Endothelial cell of umbilical vein (primary cell): ENCODE measurements around the gene CYP3A4. TPM values are rescaled to one million over a fixed set of nuclear protein-coding genes. Genes with fewer than 3 reads are reported as not detected.

ENCODE experiments used
- BruUV-seq: library from RNA; stranded (reverse); fragments of 400-500 nt; replicated peaks from 2 replicates; lab custom pipeline; 2021; lab: Mats Ljungman, UMichigan
- CTCF ChIA-PET: fragments of 300-600, 350-600 bp; sonication (Branson Sonifier 250); formaldehyde crosslinking; loops from one replicate; lab custom pipeline; 2021; ENCODE audit warnings: antibody characterized with exemption, inconsistent platforms; lab: Charles Lee
- POLR2A ChIA-PET: fragments of 300-600, 350-600 bp; sonication (Branson Sonifier 250); formaldehyde crosslinking; loops from one replicate; lab custom pipeline; 2021; ENCODE audit warnings: antibody characterized with exemption, inconsistent platforms; lab: Charles Lee
- DNase-seq: peaks from one replicate; pipeline ENCODE4 v3.0.0-alpha.2; 2011; ENCODE audit warnings: low read depth, low spot score
- FAIRE-seq: peaks from 2 replicates; lab custom pipeline; 2011; peaks lifted over from hg19 to GRCh38; lab: Jason Lieb, UNC
- H2AFZ ChIP-seq: 2 replicates; pipeline ENCODE4 v1.6.0; 2012; ENCODE audit warnings: low read depth, low read length, control low read depth, inconsistent platforms
- H3K27ac ChIP-seq: 2 replicates; pipeline ENCODE4 v1.5.1; 2011; ENCODE audit warnings: low read depth, mild to moderate bottlenecking, control low read depth, low read length, moderate library complexity; ENCODE audit not compliant: insufficient read depth
- H3K27me3 ChIP-seq, 2 experiments: 2 replicates each; pipeline versions ENCODE4 v1.6.0 to v1.6.1; 2011; ENCODE audit warnings: low read length in 2 of 2, mixed read lengths in 1 of 2; ENCODE audit not compliant: control insufficient read depth in 2 of 2, insufficient read depth in 2 of 2
- H3K36me3 ChIP-seq, 2 experiments: 2 replicates in 1 of 2; 3 replicates in 1 of 2; pipeline ENCODE4 v1.5.1; 2011; ENCODE audit warnings: low read length in 2 of 2, mild to moderate bottlenecking in 1 of 2, moderate library complexity in 1 of 2; ENCODE audit not compliant: control insufficient read depth in 2 of 2, insufficient read depth in 2 of 2; ENCODE audit errors: extremely low read depth in 1 of 2
- H3K4me1 ChIP-seq: 3 replicates; pipeline ENCODE4 v1.5.1; 2011; ENCODE audit warnings: mild to moderate bottlenecking, low read length; ENCODE audit not compliant: control insufficient read depth, insufficient read depth; ENCODE audit errors: extremely low read depth
- H3K4me2 ChIP-seq: 2 replicates; pipeline ENCODE4 v1.6.1; 2011; ENCODE audit warnings: low read length, control low read depth, mixed read lengths; ENCODE audit not compliant: insufficient read depth
- H3K4me3 ChIP-seq, 3 experiments: fragments of 200-600 bp in 1 of 3; sonication (generic), shearing (Covaris generic) in 1 of 3; replicated peaks in 1 of 3; 2 replicates each; pipeline ENCODE4 v1.5.1; 2011 to 2016; ENCODE audit warnings: control low read depth in 3 of 3, low read length in 3 of 3, mild to moderate bottlenecking in 2 of 3, inconsistent platforms in 1 of 3, low read depth in 1 of 3, moderate library complexity in 1 of 3; ENCODE audit not compliant: insufficient read depth in 1 of 3
- H3K79me2 ChIP-seq: 2 replicates; pipeline ENCODE4 v1.6.0; 2012; ENCODE audit warnings: low read length, inconsistent platforms; ENCODE audit not compliant: control insufficient read depth, insufficient read depth
- H3K9ac ChIP-seq: replicated peaks from 2 replicates; pipeline ENCODE3; 2011; ENCODE audit warnings: low read length, control low read depth; ENCODE audit not compliant: insufficient read depth; ENCODE audit errors: extremely low read depth
- H3K9me1 ChIP-seq: replicated peaks from 3 replicates; pipeline ENCODE4 v1.6.0; 2011; ENCODE audit warnings: mild to moderate bottlenecking, low read length; ENCODE audit not compliant: control insufficient read depth, insufficient read depth; ENCODE audit errors: extremely low read depth
- H3K9me3 ChIP-seq: replicated peaks from 2 replicates; pipeline ENCODE4 v1.5.1; 2012; ENCODE audit warnings: low read length, inconsistent platforms; ENCODE audit not compliant: control insufficient read depth, insufficient read depth
- H4K20me1 ChIP-seq: replicated peaks from 2 replicates; pipeline ENCODE3; 2011; ENCODE audit warnings: mild to moderate bottlenecking, low read length; ENCODE audit not compliant: control insufficient read depth, insufficient read depth; ENCODE audit errors: extremely low read depth
- CTCF ChIP-seq, 2 donors: IDR thresholded peaks; 1 replicate in 1 of 2; 2 replicates in 1 of 2; pipeline ENCODE4 v1.5.1; 2011; ENCODE audit warnings: low read length in 2 of 2, mild to moderate bottlenecking in 2 of 2, moderate library complexity in 2 of 2, control low read depth in 1 of 2, inconsistent platforms in 1 of 2, low read depth in 1 of 2; ENCODE audit not compliant: insufficient read depth in 1 of 2; ENCODE audit errors: extremely low read depth in 1 of 2
- EZH2 ChIP-seq: IDR thresholded peaks from 2 replicates; pipeline ENCODE4 v1.6.1; 2012; ENCODE audit warnings: borderline replicate concordance, low read depth, mild to moderate bottlenecking, moderate library complexity, low read length, inconsistent platforms; ENCODE audit not compliant: severe bottlenecking
- FOS ChIP-seq: IDR thresholded peaks from 2 replicates; pipeline ENCODE4 v1.6.1; 2011; ENCODE audit warnings: mild to moderate bottlenecking, low read length, moderate library complexity, borderline replicate concordance; ENCODE audit not compliant: insufficient read depth
- GATA2 ChIP-seq: IDR thresholded peaks from 2 replicates; pipeline ENCODE4 v1.7.0; 2011; ENCODE audit warnings: low read depth, mild to moderate bottlenecking, moderate library complexity, mixed read lengths, low read length; ENCODE audit not compliant: insufficient read length, insufficient read depth
- JUN ChIP-seq: IDR thresholded peaks from 2 replicates; pipeline ENCODE4 v1.6.1; 2011; ENCODE audit warnings: borderline replicate concordance, low read depth; ENCODE audit not compliant: insufficient read length, insufficient read depth
- MAX ChIP-seq: IDR thresholded peaks from 2 replicates; pipeline ENCODE4 v1.6.1; 2011; ENCODE audit not compliant: insufficient read depth, insufficient read length
- MYC ChIP-seq: IDR thresholded peaks from one replicate; pipeline ENCODE4 v1.6.1; 2011; ENCODE audit warnings: mild to moderate bottlenecking, low read depth, low read length
- POLR2A ChIP-seq: IDR thresholded peaks from 2 replicates; pipeline ENCODE4 v1.6.1; 2012; ENCODE audit warnings: low read depth, mild to moderate bottlenecking, control low read depth, low read length
- POLR2AphosphoS5 ChIP-seq: IDR thresholded peaks from 2 replicates; pipeline ENCODE4 v1.6.1; 2012; ENCODE audit warnings: low read depth, mild to moderate bottlenecking, control low read depth, low read length, moderate library complexity; ENCODE audit not compliant: insufficient read depth
- dilution Hi-C: fragments of 300-500 bp; cut with MboI; formaldehyde crosslinking; loops from one replicate; pipeline ENCODE4 v1.15.0; 2019; ENCODE audit warnings: low sequenced_read_pairs; ENCODE audit not compliant: extremely low pct_ligation_motif_present
- intact Hi-C: fragments of 100-400 bp; cut with micrococcal nuclease; formaldehyde crosslinking; loops from one replicate; pipeline ENCODE4 v1.10.0; 2022
- polyA plus RNA-seq, 4 experiments: library from polyadenylated mRNA; depleted of rRNA in 3 of 4; stranded (reverse) in 3 of 4; unstranded in 1 of 4; fragments of >200 nt; gene quantifications; 2 replicates each; pipeline versions ENCODE4 v1.2.1 to v1.2.3, GENCODE V29; 2011 to 2012; ENCODE audit warnings: missing spikeins in 1 of 4
- total RNA-seq: library from RNA; stranded (reverse); gene quantifications from 2 replicates; pipeline ENCODE4 v1.2.3, GENCODE V29; 2021

Gene CYP3A4
- total and polyA plus RNA-seq, 2 donors (not counting 3 experiments of a cell fraction or from before 2014, with no cell fraction given), result not detected

GRCh38 chr7:99780588-99780987 lies 3.4 kb downstream of the CYP3A4 start:
- dilution Hi-C loops, result no loop called here
- CTCF ChIA-PET, result no interaction called here
- no peak for FAIRE-seq

More at GRCh38 chr7:99780588-99780987, 3.4 kb downstream of the CYP3A4 start:
- intact Hi-C loops, result no loop called here
- no peak overlapping the region for H3K4me3 ChIP-seq
- H4K20me1 ChIP-seq, result no peaks in the 10 kb centered on the region
- no peaks in the 10 kb centered on the region for H3K9me3 ChIP-seq
- no peak overlapping the region for H3K27ac ChIP-seq
- POLR2A ChIA-PET, result no interaction called here
- H3K4me2 ChIP-seq, result no peak overlapping the region
- H3K79me2 ChIP-seq, result no peaks in the 10 kb centered on the region
- no peak for DNase-seq
- no peak for TF ChIP-seq JUN
- no peak for TF ChIP-seq FOS
- no peak for TF ChIP-seq MAX
- no peak for TF ChIP-seq GATA2
- no peak for TF ChIP-seq POLR2A
- no peak for TF ChIP-seq CTCF (IDR thresholded peaks at IDR 0.05; ENCODE audit: extremely low read depth in 1 of 2, insufficient read depth in 1 of 2, low read depth in 1 of 2, low read length in 2 of 2)
- TF ChIP-seq POLR2AphosphoS5, result no peak
- no peak for TF ChIP-seq MYC
- TF ChIP-seq EZH2, result no peak
- H3K9ac ChIP-seq, result no peak overlapping the region
- H3K9me1 ChIP-seq, result no peaks in the 10 kb centered on the region
- BruUV-seq, result no TSS peak
- no peak overlapping the region for H2AFZ ChIP-seq
- H3K27me3 ChIP-seq, result peaks cover 0 to 13% of the 10 kb centered on the region in 2 experiments
- no peaks in the 10 kb centered on the region for H3K36me3 ChIP-seq
- H3K4me1 ChIP-seq, result no peaks in the 10 kb centered on the region
